HG03060 (cell line): ENCODE measurements around the gene CRPPA.
"Not testable (repeated sequence)": the region's sequence is repeated elsewhere in the genome, so short reads cannot be mapped to it uniquely, and the experiment has no call there.

Experiments used
- ATAC-seq: cut with Tn5 transposase; IDR thresholded peaks from one replicate; pipeline ENCODE4 v1.9.1; 2021; ENCODE audit warnings: low read depth, moderate number of reproducible peaks; ENCODE audit not compliant: unreplicated experiment

Gene CRPPA

GRCh38 chr7:16399265-16399831, 22.0 kb downstream of the CRPPA start:
- ATAC-seq = no peak

GRCh38 chr7:16398146-16399017, 23.0 kb downstream of the CRPPA start:
- ATAC-seq = no peak

GRCh38 chr7:16397501-16398145, 23.7 kb downstream of the CRPPA start:
- no peak for ATAC-seq

- no peak for ATAC-seq
Observed at GRCh38 chr7:16396766-16397500, 24.4 kb downstream of the CRPPA start.

- ATAC-seq = no peak
Observed at GRCh38 chr7:16395121-16395520, 26.2 kb downstream of the CRPPA start.

- no peak for ATAC-seq
Observed at GRCh38 chr7:16393862-16394422, 27.4 kb downstream of the CRPPA start.

GRCh38 chr7:16392990-16393523, 28.3 kb downstream of the CRPPA start:
- no peak for ATAC-seq

- not testable (repeated sequence) for ATAC-seq
Observed at GRCh38 chr7:16383786-16384185, 37.6 kb downstream of the CRPPA start.

- not testable (repeated sequence) for ATAC-seq
Observed at GRCh38 chr7:16383103-16383502, 38.2 kb downstream of the CRPPA start.
